Nephron progenitor cell (in vitro differentiated cells): ENCODE data around the gene TFPI.

Experiments
- DNase-seq: peaks from one replicate; pipeline ENCODE4 v3.0.0; 2021
- H3K27ac Mint-ChIP-seq: 2 replicates; pipeline ENCODE4 v1.8.0; 2021; ENCODE audit warnings: mild to moderate bottlenecking, moderate library complexity, mixed read lengths
- H3K27me3 Mint-ChIP-seq: 2 replicates; pipeline ENCODE4 v1.8.0; 2021; ENCODE audit warnings: mild to moderate bottlenecking, low read depth, mixed read lengths; ENCODE audit not compliant: poor library complexity
- H3K36me3 Mint-ChIP-seq: 2 replicates; pipeline ENCODE4 v1.8.0; 2021; ENCODE audit warnings: low read depth, mixed read lengths
- H3K4me1 Mint-ChIP-seq: 2 replicates; pipeline ENCODE4 v1.8.0; 2021; ENCODE audit warnings: mixed read lengths
- H3K4me3 Mint-ChIP-seq: 2 replicates; pipeline ENCODE4 v1.8.0; 2021; ENCODE audit warnings: mild to moderate bottlenecking, moderate library complexity, mixed read lengths
- H3K9me3 Mint-ChIP-seq: 2 replicates; pipeline ENCODE4 v1.8.0; 2021; ENCODE audit warnings: mild to moderate bottlenecking, moderate library complexity, mixed read lengths
- CTCF ChIP-seq: fragments of 200-600 bp; sonication (generic); IDR thresholded peaks from 2 replicates; pipeline ENCODE4 v1.5.0; 2021; ENCODE audit warnings: antibody characterized with exemption

The TFPI gene

GRCh38 chr2:187532333-187533120, 21.7 kb downstream of the TFPI start:
- no peaks in the 10 kb centered on the region for H3K27me3 Mint-ChIP-seq
- TF ChIP-seq CTCF, result no peak
- H3K9me3 Mint-ChIP-seq, result peaks cover 48% of the 10 kb centered on the region
- no peak overlapping the region for H3K4me3 Mint-ChIP-seq
- H3K4me1 Mint-ChIP-seq, result no peaks in the 10 kb centered on the region
- no peak for DNase-seq
- no peak overlapping the region for H3K27ac Mint-ChIP-seq
- H3K36me3 Mint-ChIP-seq, result peaks cover 16% of the 10 kb centered on the region

- H3K9me3 Mint-ChIP-seq, result peaks cover 24% of the 10 kb centered on the region
- TF ChIP-seq CTCF, result no peak
- H3K27ac Mint-ChIP-seq, result peak overlapping the region; percentile 26
- peaks cover 14% of the 10 kb centered on the region for H3K4me1 Mint-ChIP-seq
- no peak overlapping the region for H3K4me3 Mint-ChIP-seq
- DNase-seq, result no peak
- no peaks in the 10 kb centered on the region for H3K27me3 Mint-ChIP-seq
- peaks cover 14% of the 10 kb centered on the region for H3K36me3 Mint-ChIP-seq
Measured at GRCh38 chr2:187529977-187530721, 24.1 kb downstream of the TFPI start.

DNA sequence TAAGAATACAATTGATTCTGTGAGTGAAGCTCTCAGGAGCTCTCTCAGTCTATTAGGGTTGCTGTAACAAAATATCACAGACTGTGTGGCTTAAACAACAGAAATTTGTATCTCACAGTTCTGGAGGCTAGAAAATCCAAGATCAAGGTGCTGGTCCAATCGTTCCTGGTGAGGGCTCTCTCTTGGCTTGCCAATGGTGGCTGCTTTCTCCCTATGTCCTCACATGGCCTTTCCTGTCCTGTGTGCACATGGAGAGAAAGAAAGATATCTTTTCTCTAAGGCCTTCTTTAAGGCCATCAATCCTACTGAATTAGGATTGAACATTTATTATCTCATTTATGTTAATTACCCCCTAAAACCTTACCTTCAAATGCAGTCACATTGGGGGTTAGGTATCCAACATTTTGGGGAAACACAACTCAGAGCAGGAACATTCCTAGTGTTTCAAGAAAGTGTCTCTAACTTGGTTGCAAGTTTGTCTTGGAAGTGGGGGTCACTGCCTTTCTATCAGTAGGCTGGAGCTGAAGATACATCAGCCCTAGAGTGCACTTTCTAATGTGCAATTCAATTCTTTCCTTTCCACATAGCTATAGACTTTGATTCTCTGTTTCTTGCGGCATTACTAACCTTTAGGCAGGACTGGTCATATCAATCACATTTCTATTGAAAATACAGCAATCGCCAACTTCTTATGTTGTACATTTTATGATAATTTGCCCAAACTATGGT, 24.8 kb downstream of the TFPI start:
- Mint-ChIP-seq H3K27ac (peak overlapping the region; percentile 26), H3K4me3 (no peak overlapping the region), H3K27me3 (no peaks in the 10 kb centered on the region), H3K9me3 (peaks cover 17% of the 10 kb centered on the region), H3K4me1 (peaks cover 14% of the 10 kb centered on the region), H3K36me3 (peaks cover 10% of the 10 kb centered on the region)
- no peak for TF ChIP-seq CTCF
- DNase-seq, result no peak

- H3K4me1 Mint-ChIP-seq, result peaks cover 14% of the 10 kb centered on the region
- no peak for TF ChIP-seq CTCF
- no peaks in the 10 kb centered on the region for H3K36me3 Mint-ChIP-seq
- DNase-seq, result no peak
- H3K27ac Mint-ChIP-seq, result no peak overlapping the region
- H3K4me3 Mint-ChIP-seq, result no peak overlapping the region
- H3K9me3 Mint-ChIP-seq, result peaks cover 3% of the 10 kb centered on the region
- no peaks in the 10 kb centered on the region for H3K27me3 Mint-ChIP-seq
Measured at GRCh38 chr2:187528042-187528441, 26.2 kb downstream of the TFPI start.

- Mint-ChIP-seq H3K27ac (peak overlapping the region; percentile 36), H3K27me3 (no peaks in the 10 kb centered on the region)
Measured at GRCh38 chr2:187527262-187527661, 27.0 kb downstream of the TFPI start.

More at GRCh38 chr2:187527262-187527661, 27.0 kb downstream of the TFPI start:
- peaks cover 14% of the 10 kb centered on the region for H3K4me1 Mint-ChIP-seq
- no peak for TF ChIP-seq CTCF
- no peak overlapping the region for H3K4me3 Mint-ChIP-seq
- DNase-seq, result no peak
- H3K36me3 Mint-ChIP-seq, result peaks cover 1% of the 10 kb centered on the region
- peaks cover under 1% of the 10 kb centered on the region for H3K9me3 Mint-ChIP-seq
